T-cell (primary cell): Measurements from ENCODE around the gene DARS1. TPM values are rescaled to one million over a fixed set of nuclear protein-coding genes. Genes with fewer than 3 reads are reported as not detected.

Experiments
- ATAC-seq, 4 experiments: fragments of 200-7000 bp in 3 of 4; fragments of 150-1000 bp in 1 of 4; cut with Tn5 transposase; replicated peaks in 1 of 4; 1 replicate in 3 of 4; 2 replicates in 1 of 4; pipeline ENCODE4 v1.10.0; 2021; ENCODE audit warnings: moderate library complexity in 3 of 4, mild to moderate bottlenecking in 2 of 4, moderate number of reproducible peaks in 1 of 4
- CTCF ChIA-PET, 2 donors: fragments of 300-600 bp; sonication (Branson Sonifier 250); formaldehyde crosslinking; loops; one replicate each; lab custom pipeline; 2022; ENCODE audit warnings: antibody characterized with exemption in 2 of 2; lab: Charles Lee
- POLR2A ChIA-PET, 2 donors: fragments of 300-600 bp; sonication (Branson Sonifier 250); formaldehyde crosslinking; loops; one replicate each; lab custom pipeline; 2022; ENCODE audit warnings: antibody characterized with exemption in 2 of 2; lab: Charles Lee
- DNase-seq, 35 experiments: peaks; one replicate each; pipeline versions ENCODE4 v3.0.0 to v3.0.0-alpha.2; 2013 to 2023
- H3K27ac ChIP-seq: one replicate; pipeline ENCODE4 v1.5.1; 2013; ENCODE audit warnings: low read length
- H3K27me3 ChIP-seq, 2 experiments: replicated peaks in 1 of 2; 1 replicate in 1 of 2; 2 replicates in 1 of 2; pipeline versions ENCODE4 v1.6.1 to v1.7.0; 2013; ENCODE audit warnings: low read length in 1 of 2, mixed read lengths in 1 of 2; ENCODE audit not compliant: control insufficient read depth in 2 of 2, insufficient read depth in 2 of 2; ENCODE audit errors: extremely low read depth in 1 of 2
- H3K36me3 ChIP-seq, 2 donors: 1 replicate in 1 of 2; 2 replicates in 1 of 2; pipeline versions ENCODE4 v1.6.1 to v1.7.0; 2013; ENCODE audit warnings: low read length in 1 of 2; ENCODE audit not compliant: control insufficient read depth in 2 of 2, insufficient read depth in 1 of 2; ENCODE audit errors: extremely low read depth in 1 of 2
- H3K4me1 ChIP-seq, 2 experiments: 1 replicate in 1 of 2; 2 replicates in 1 of 2; pipeline versions ENCODE4 v1.6.1 to v1.7.0; 2013; ENCODE audit warnings: low read length in 2 of 2, mixed read lengths in 1 of 2; ENCODE audit not compliant: insufficient read depth in 2 of 2, control insufficient read depth in 1 of 2; ENCODE audit errors: extremely low read depth in 1 of 2
- H3K4me3 ChIP-seq, 2 donors: 1 replicate in 1 of 2; 2 replicates in 1 of 2; pipeline versions ENCODE4 v1.5.1 to v1.7.0; 2013; ENCODE audit warnings: mild to moderate bottlenecking in 2 of 2, low read length in 1 of 2, moderate library complexity in 1 of 2; ENCODE audit not compliant: control insufficient read depth in 1 of 2; ENCODE audit errors: extremely low read depth in 1 of 2
- H3K9me3 ChIP-seq: 2 replicates; pipeline ENCODE4 v1.7.0; 2013
- H3K27ac Mint-ChIP-seq, 2 donors: one replicate each; pipeline ENCODE4 v1.8.0; 2020 to 2021; ENCODE audit warnings: mild to moderate bottlenecking in 2 of 2, mixed read lengths in 2 of 2
- H3K27me3 Mint-ChIP-seq, 2 donors: one replicate each; pipeline ENCODE4 v1.8.0; 2021 to 2022; ENCODE audit warnings: mixed read lengths in 2 of 2
- H3K36me3 Mint-ChIP-seq: one replicate; pipeline ENCODE4 v1.8.0; 2021; ENCODE audit warnings: mixed read lengths
- H3K4me1 Mint-ChIP-seq, 3 donors: one replicate each; pipeline ENCODE4 v1.8.0; 2020 to 2022; ENCODE audit warnings: mixed read lengths in 3 of 3, mild to moderate bottlenecking in 1 of 3
- H3K4me3 Mint-ChIP-seq, 3 donors: one replicate each; pipeline ENCODE4 v1.8.0; 2020 to 2022; ENCODE audit warnings: mild to moderate bottlenecking in 3 of 3, mixed read lengths in 3 of 3, moderate library complexity in 3 of 3
- H3K9me3 Mint-ChIP-seq, 3 donors: one replicate each; pipeline ENCODE4 v1.8.0; 2020 to 2022; ENCODE audit warnings: mixed read lengths in 3 of 3
- WGBS: methylation state at CpG from one replicate; pipeline ENCODE4 v1.1.5; 2013; ENCODE audit warnings: missing lambda C conversion rate; ENCODE audit not compliant: insufficient coverage; 5-methylcytosine and 5-hydroxymethylcytosine counted together
- total RNA-seq, 35 experiments: library from RNA in 6 of 35; stranded (reverse) in 6 of 35; fragments of 120-200 nt in 1 of 35; gene quantifications; one replicate each; pipeline versions ENCODE4 v1.2.1 to v1.2.4 and lab custom pipeline; 2013 to 2026

Gene DARS1
- total RNA-seq, 5 donors from 2014 or later (not counting 1 experiment from before 2014, with no cell fraction given) = 48.2 to 77.4 (median 69.4) TPM

DNA sequence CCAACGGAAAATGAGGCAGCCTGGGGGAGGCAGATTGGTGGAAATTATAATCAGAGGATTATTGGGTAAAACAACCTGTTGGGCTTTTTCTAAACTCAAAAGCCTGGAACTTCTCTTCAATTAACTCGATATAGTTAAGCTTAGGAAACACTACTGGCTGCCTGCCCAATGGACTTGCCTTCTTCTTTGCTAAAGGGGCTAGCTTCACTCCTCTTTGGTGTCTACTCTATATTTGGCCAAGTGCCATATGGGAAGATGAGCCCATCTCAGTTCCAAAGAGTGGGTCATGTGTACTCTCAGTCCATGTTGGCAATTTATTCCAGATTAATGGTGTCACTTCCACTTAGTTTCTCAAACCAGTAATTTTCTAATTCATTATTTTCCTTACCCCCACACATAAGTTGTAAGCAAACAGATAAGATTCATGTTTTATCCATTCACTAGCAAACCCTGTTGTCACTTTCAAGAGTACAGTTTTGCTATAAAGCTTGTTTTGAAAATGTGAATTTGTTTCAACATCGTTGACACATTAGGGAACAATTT, 34.3 kb downstream of the DARS1 start:
- CTCF ChIA-PET = interaction anchor here in 1 of 2 donors (0.6 kb wide), 1 partner anchor 61 kb away, joined by 3 read pairs; no protein-coding TSS in a partner anchor
- H3K4me3 Mint-ChIP-seq = no peak overlapping the region

DNA sequence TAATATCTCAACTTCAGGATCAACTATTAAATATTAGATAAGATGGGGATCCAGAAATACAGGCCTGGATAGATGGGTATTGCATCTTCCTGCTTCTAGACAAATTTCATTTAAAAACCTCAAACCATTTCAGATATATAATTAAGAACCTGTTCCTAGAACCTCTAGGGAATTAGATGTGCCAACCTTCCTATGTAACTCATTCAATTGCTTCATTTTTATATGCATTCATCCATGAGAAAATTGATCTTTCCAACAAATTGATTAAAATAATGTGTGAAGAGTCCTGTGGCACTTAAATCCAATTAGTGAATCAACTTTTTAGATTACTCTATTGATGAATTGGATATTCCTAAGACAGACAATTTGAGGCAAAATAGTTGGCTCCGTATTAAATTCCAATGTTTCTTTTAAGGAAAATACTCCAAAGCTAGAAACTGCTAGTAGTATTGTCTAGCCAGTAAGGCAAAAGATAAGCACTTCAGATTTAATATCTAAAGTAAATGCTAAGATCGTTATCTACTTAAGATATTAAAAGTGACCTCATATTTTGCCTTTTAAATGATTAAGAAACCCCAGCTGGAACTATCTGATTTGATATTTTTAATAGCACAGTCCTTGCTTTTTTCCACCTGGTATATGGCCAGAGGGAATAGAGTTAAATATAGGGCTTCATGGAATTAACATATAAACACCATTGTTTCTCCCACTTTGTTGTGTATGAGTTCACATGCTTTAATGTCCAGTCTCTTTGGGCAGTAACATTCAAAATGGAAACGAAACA, 35.8 kb downstream of the DARS1 start:
- DNase-seq = no peak
- no CpG with 5 or more reads among the region's 3 CpGs for WGBS
- POLR2A ChIA-PET = interaction anchor here (0.6 to 1.4 kb wide), 7 partner anchors 11 to 432 kb away, joined by 3 to 8 read pairs (median 6); no protein-coding TSS in a partner anchor
- peaks cover 49 to 80% (median 72%) of the 10 kb centered on the region in 3 donors for H3K4me1 Mint-ChIP-seq
- H3K36me3 Mint-ChIP-seq = peaks cover 48% of the 10 kb centered on the region
- ATAC-seq = no peak
- peak overlapping the region; percentile 64 to 73 for H3K27ac Mint-ChIP-seq
- Histone ChIP-seq H3K4me1 (peaks cover 0 to 9% of the 10 kb centered on the region in 2 experiments), H3K36me3 (peaks cover 5 to 10% of the 10 kb centered on the region in 2 donors), H3K27ac (peak overlapping the region; percentile 72), H3K27me3 (no peaks in the 10 kb centered on the region), H3K4me3 (no peak overlapping the region), H3K9me3 (no peaks in the 10 kb centered on the region)
- CTCF ChIA-PET = interaction anchor here (0.6 to 1.0 kb wide), 4 partner anchors 19 to 1482 kb away, joined by 3 to 5 read pairs (median 4); no protein-coding TSS in a partner anchor
- H3K9me3 Mint-ChIP-seq = peaks cover 0 to 3% (median 0%) of the 10 kb centered on the region in 3 donors
- H3K27me3 Mint-ChIP-seq = no peaks in the 10 kb centered on the region
- no peak overlapping the region for H3K4me3 Mint-ChIP-seq

More for the DNA sequence above, 34.3 kb downstream of the DARS1 start:
- Histone ChIP-seq H3K4me3 (no peak overlapping the region), H3K27me3 (no peaks in the 10 kb centered on the region), H3K9me3 (no peaks in the 10 kb centered on the region), H3K36me3 (peaks cover 5 to 8% of the 10 kb centered on the region in 2 donors), H3K4me1 (peaks cover 0 to 9% of the 10 kb centered on the region in 2 experiments), H3K27ac (no peak overlapping the region)
- no peaks in the 10 kb centered on the region for H3K27me3 Mint-ChIP-seq
- POLR2A ChIA-PET = interaction anchor here in 1 of 2 donors (0.6 kb wide), 1 partner anchor 65 kb away, joined by 3 read pairs; no protein-coding TSS in a partner anchor
- peaks cover 0 to 3% (median 0%) of the 10 kb centered on the region in 3 donors for H3K9me3 Mint-ChIP-seq
- H3K27ac Mint-ChIP-seq = peak overlapping the region; percentile 64 to 75
- peaks cover 43 to 76% (median 67%) of the 10 kb centered on the region in 3 donors for H3K4me1 Mint-ChIP-seq
- whole genome bisulfite sequencing = 100% methylated on average over 1 of the region's 3 CpGs
- peaks cover 45% of the 10 kb centered on the region for H3K36me3 Mint-ChIP-seq
- ATAC-seq = no peak
- no peak for DNase-seq

GRCh38 chr2:135948642-135949355, 36.6 kb downstream of the DARS1 start:
- H3K27me3 ChIP-seq = no peaks in the 10 kb centered on the region
- no peaks in the 10 kb centered on the region for H3K27me3 Mint-ChIP-seq
- peak overlapping the region; percentile 72 for H3K27ac ChIP-seq
- DNase-seq (peak in 5 of 35 experiments; percentile 4 to 48 (median 16)), ATAC-seq (peak; percentile 71 to 81 (median 80))
- ChIA-PET POLR2A (interaction anchor here (0.6 to 1.4 kb wide), 8 partner anchors 12 to 433 kb away, joined by 3 to 8 read pairs (median 5); no protein-coding TSS in a partner anchor), CTCF (interaction anchor here (0.6 to 1.3 kb wide), 12 partner anchors 11 to 1481 kb away, joined by 3 to 6 read pairs (median 4); partner anchors contain the start of gene MCM6 (in 1 of the 2))
- H3K36me3 Mint-ChIP-seq = peaks cover 52% of the 10 kb centered on the region
- WGBS = no CpG with 5 or more reads among the region's 9 CpGs
- H3K9me3 ChIP-seq = no peaks in the 10 kb centered on the region
- peak overlapping the region; percentile 95 to 99 for H3K27ac Mint-ChIP-seq
- peaks cover 5 to 10% of the 10 kb centered on the region in 2 donors for H3K36me3 ChIP-seq
- H3K4me1 ChIP-seq = peaks cover 2 to 7% of the 10 kb centered on the region in 2 experiments
- H3K4me3 ChIP-seq = no peak overlapping the region
- H3K4me3 Mint-ChIP-seq = peak overlapping the region; percentile 29 to 72 (median 56)
- peaks cover 48 to 75% (median 68%) of the 10 kb centered on the region in 3 donors for H3K4me1 Mint-ChIP-seq
- peaks cover 0 to 3% (median 0%) of the 10 kb centered on the region in 3 donors for H3K9me3 Mint-ChIP-seq

DNA sequence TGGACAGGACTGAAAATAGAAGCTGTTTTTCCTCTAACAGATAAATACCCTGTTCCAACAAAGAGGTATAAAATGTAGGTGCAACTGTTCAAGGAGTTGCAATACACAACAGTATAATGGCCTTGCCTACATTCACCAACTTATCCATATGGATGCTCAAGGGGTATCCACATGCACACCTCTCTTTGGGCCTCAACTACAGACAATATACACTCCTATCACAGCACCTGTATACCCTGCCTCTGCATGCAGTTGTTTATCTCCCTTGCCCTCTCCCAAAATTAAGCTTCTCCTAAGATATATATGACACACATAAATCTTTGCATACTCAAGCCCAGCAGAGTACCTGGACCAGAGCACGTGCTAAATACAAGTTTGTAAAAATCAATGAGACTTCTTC, 37.3 kb downstream of the DARS1 start:
- POLR2A ChIA-PET = interaction anchor here in 1 of 2 donors (0.6 to 1.4 kb wide), 3 partner anchors 12 to 434 kb away, joined by 3 to 6 read pairs (median 4); no protein-coding TSS in a partner anchor
- peaks cover 5 to 10% of the 10 kb centered on the region in 2 donors for H3K36me3 ChIP-seq
- H3K4me3 Mint-ChIP-seq = peak overlapping the region; percentile 29 to 72 (median 56)

GRCh38 chr2:135947483-135947882, 37.9 kb downstream of the DARS1 start:
- peaks cover 6 to 12% of the 10 kb centered on the region in 2 donors for H3K36me3 ChIP-seq
- Mint-ChIP-seq H3K4me3 (no peak overlapping the region), H3K9me3 (peaks cover 0 to 3% (median 0%) of the 10 kb centered on the region in 3 donors), H3K4me1 (peaks cover 48 to 69% (median 67%) of the 10 kb centered on the region in 3 donors), H3K36me3 (peaks cover 52% of the 10 kb centered on the region), H3K27ac (peak overlapping the region; percentile 95 to 99), H3K27me3 (no peaks in the 10 kb centered on the region)
- DNase-seq (no peak), ATAC-seq (no peak)
- H3K27me3 ChIP-seq = no peaks in the 10 kb centered on the region
- no CpG with 5 or more reads among the region's 2 CpGs for WGBS
- H3K4me3 ChIP-seq = no peak overlapping the region
- POLR2A ChIA-PET = interaction anchor here in 1 of 2 donors (0.6 to 0.7 kb wide), 4 partner anchors 31 to 459 kb away, joined by 3 to 6 read pairs (median 4); no protein-coding TSS in a partner anchor
- no peaks in the 10 kb centered on the region for H3K9me3 ChIP-seq
- H3K4me1 ChIP-seq = peaks cover 2 to 7% of the 10 kb centered on the region in 2 experiments
- H3K27ac ChIP-seq = peak overlapping the region; percentile 72
- CTCF ChIA-PET = interaction anchor here (0.6 to 1.3 kb wide), 5 partner anchors 18 to 435 kb away, joined by 3 to 4 read pairs (median 3); no protein-coding TSS in a partner anchor

More for the DNA sequence above, 37.3 kb downstream of the DARS1 start:
- Mint-ChIP-seq H3K27ac (peak overlapping the region; percentile 95 to 99), H3K4me1 (peaks cover 48 to 75% (median 70%) of the 10 kb centered on the region in 3 donors), H3K36me3 (peaks cover 53% of the 10 kb centered on the region), H3K9me3 (peaks cover 0 to 3% (median 0%) of the 10 kb centered on the region in 3 donors), H3K27me3 (no peaks in the 10 kb centered on the region)
- Histone ChIP-seq H3K27me3 (no peaks in the 10 kb centered on the region), H3K27ac (peak overlapping the region; percentile 72), H3K4me3 (no peak overlapping the region), H3K4me1 (peaks cover 2 to 7% of the 10 kb centered on the region in 2 experiments), H3K9me3 (no peaks in the 10 kb centered on the region)
- no CpG with 5 or more reads among the region's 1 CpG for WGBS
- CTCF ChIA-PET = interaction anchor here (0.6 to 1.3 kb wide), 9 partner anchors 11 to 434 kb away, joined by 3 to 6 read pairs (median 3); no protein-coding TSS in a partner anchor
- ATAC-seq (peak in 1 of 4 experiments; percentile 14), DNase-seq (no peak)
